SJCRH30 (cell line): ENCODE data around the gene CDK5RAP2. TPM values are rescaled to one million over a fixed set of nuclear protein-coding genes. Genes with fewer than 3 reads are reported as not detected.
A peak's percentile ranks its signal among the peaks of the same experiment; 100 is the strongest.
"Not testable (repeated sequence)": the region's sequence is repeated elsewhere in the genome, so short reads cannot be mapped to it uniquely, and the experiment has no call there.

ENCODE experiments used
- DNase-seq, 2 experiments: peaks; one replicate each; pipeline ENCODE4 v3.0.0-alpha.2; 2015 to 2020
- H3K27ac ChIP-seq: fragments of 250-450 bp; sonication (Bioruptor Pico); 2 replicates; pipeline ENCODE4 v1.5.1; 2020; ENCODE audit warnings: mild to moderate bottlenecking, moderate library complexity
- H3K27me3 ChIP-seq: fragments of 250-450 bp; sonication (Bioruptor Pico); 2 replicates; pipeline ENCODE4 v1.5.1; 2020; ENCODE audit warnings: mild to moderate bottlenecking, moderate library complexity
- H3K36me3 ChIP-seq: fragments of 250-450 bp; sonication (Bioruptor Pico); 2 replicates; pipeline ENCODE4 v1.5.1; 2020; ENCODE audit warnings: mild to moderate bottlenecking, moderate library complexity
- H3K4me1 ChIP-seq: fragments of 250-450 bp; sonication (Bioruptor Pico); 2 replicates; pipeline ENCODE4 v1.5.1; 2020; ENCODE audit warnings: mild to moderate bottlenecking, moderate library complexity
- H3K4me3 ChIP-seq: fragments of 250-450 bp; sonication (Bioruptor Pico); 2 replicates; pipeline ENCODE4 v1.5.1; 2020; ENCODE audit warnings: mild to moderate bottlenecking, moderate library complexity
- H3K9me3 ChIP-seq: fragments of 250-450 bp; sonication (Bioruptor Pico); replicated peaks from 2 replicates; pipeline ENCODE4 v1.5.1; 2020; ENCODE audit warnings: mild to moderate bottlenecking, moderate library complexity
- total RNA-seq: library from RNA; depleted of rRNA; stranded (reverse); fragments of >200 nt; shearing (Covaris generic); gene quantifications from 2 replicates; pipeline ENCODE4 v1.2.3, GENCODE V29; 2014

Gene CDK5RAP2
- total RNA-seq, 1 experiment from 2014 or later, result 75.9 TPM

GRCh38 chr9:120524038-120524437 lies 55.9 kb downstream of the CDK5RAP2 start:
- peaks cover 87% of the 10 kb centered on the region for H3K36me3 ChIP-seq
- no peak overlapping the region for H3K4me3 ChIP-seq
- no peaks in the 10 kb centered on the region for H3K4me1 ChIP-seq
- H3K27me3 ChIP-seq, result no peaks in the 10 kb centered on the region
- no peak for DNase-seq
- H3K9me3 ChIP-seq, result no peaks in the 10 kb centered on the region
- H3K27ac ChIP-seq, result no peak overlapping the region

- no peak for DNase-seq
- Histone ChIP-seq H3K4me3 (no peak overlapping the region), H3K27ac (no peak overlapping the region), H3K36me3 (peaks cover 83% of the 10 kb centered on the region), H3K9me3 (no peaks in the 10 kb centered on the region), H3K4me1 (no peaks in the 10 kb centered on the region), H3K27me3 (no peaks in the 10 kb centered on the region)
Observed at GRCh38 chr9:120522558-120522957, 57.4 kb downstream of the CDK5RAP2 start.

DNA sequence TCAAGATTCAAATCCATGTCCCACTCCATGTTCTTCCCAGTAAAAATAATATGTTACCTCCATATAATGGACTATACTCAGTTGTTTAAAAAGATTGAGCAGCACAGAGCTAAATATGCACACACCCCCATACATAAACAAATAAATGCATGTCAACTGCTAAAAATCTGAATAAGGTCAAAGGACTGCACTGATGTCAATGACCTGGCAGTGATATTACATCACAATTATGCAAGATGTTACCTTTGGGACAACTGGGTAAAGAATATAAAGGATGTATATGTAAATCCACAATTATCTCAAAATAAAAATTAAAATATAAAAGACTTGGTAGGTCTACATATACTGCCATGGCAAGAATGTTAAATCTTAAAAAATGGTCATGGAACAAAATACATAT lies 57.9 kb downstream of the CDK5RAP2 start:
- Histone ChIP-seq H3K4me1 (no peaks in the 10 kb centered on the region), H3K36me3 (peaks cover 83% of the 10 kb centered on the region)

GRCh38 chr9:120521101-120521500 lies 58.9 kb downstream of the CDK5RAP2 start:
- H3K36me3 ChIP-seq, result peaks cover 82% of the 10 kb centered on the region
- no peak for DNase-seq

More for the DNA sequence above, 57.9 kb downstream of the CDK5RAP2 start:
- Histone ChIP-seq H3K27ac (no peak overlapping the region), H3K9me3 (no peaks in the 10 kb centered on the region), H3K27me3 (no peaks in the 10 kb centered on the region), H3K4me3 (no peak overlapping the region)
- no peak for DNase-seq

GRCh38 chr9:120515996-120516395 lies 64.0 kb downstream of the CDK5RAP2 start:
- not testable (repeated sequence) for H3K27ac ChIP-seq, H3K27me3 ChIP-seq, H3K9me3 ChIP-seq, H3K4me1 ChIP-seq, DNase-seq, H3K4me3 ChIP-seq
- H3K36me3 ChIP-seq, result peaks cover 82% of the 10 kb centered on the region

More at GRCh38 chr9:120521101-120521500, 58.9 kb downstream of the CDK5RAP2 start:
- Histone ChIP-seq H3K27me3 (no peaks in the 10 kb centered on the region), H3K4me3 (no peak overlapping the region), H3K4me1 (no peaks in the 10 kb centered on the region), H3K9me3 (no peaks in the 10 kb centered on the region), H3K27ac (no peak overlapping the region)

DNA sequence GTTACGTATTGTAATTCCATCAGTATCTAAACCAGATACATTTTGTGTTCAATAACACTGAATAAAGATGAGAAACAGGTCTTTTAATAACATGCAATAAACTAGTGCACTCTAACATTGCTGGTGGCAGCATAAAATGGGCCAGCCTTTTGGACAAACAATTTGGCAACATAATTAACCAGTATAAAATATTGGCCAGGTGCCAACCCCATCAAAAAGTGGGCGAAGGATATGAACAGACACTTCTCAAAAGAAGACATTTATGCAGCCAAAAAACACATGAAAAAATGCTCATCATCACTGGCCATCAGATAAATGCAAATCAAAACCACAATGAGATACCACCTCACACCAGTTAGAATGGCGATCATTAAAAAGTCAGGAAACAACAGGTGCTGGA lies 64.5 kb downstream of the CDK5RAP2 start:
- H3K4me3 ChIP-seq, H3K4me1 ChIP-seq, H3K27me3 ChIP-seq, H3K27ac ChIP-seq, DNase-seq, H3K9me3 ChIP-seq: not testable (repeated sequence)
- peaks cover 84% of the 10 kb centered on the region for H3K36me3 ChIP-seq

DNA sequence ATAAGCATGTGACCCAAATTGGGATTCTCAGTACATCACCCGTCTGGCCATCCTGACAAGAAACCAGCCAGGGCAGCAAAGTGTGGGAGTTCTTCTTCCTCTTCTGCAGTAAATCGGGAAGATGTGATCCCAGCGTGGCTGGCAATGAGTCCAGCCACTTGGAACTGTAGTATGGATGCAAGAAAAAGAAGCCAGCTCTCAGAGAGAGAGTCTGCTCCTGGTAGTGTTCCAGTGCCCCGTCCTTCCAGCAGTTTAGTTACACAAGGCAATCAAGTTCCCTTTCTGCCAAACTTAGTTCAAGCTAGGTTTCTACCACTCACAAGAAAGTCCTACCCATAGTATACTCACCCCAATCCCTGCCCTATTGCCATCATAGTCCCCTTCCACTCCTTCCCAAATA lies 65.6 kb downstream of the CDK5RAP2 start:
- peaks cover 84% of the 10 kb centered on the region for H3K36me3 ChIP-seq
- H3K4me1 ChIP-seq, result no peaks in the 10 kb centered on the region
- no peak overlapping the region for H3K27ac ChIP-seq
- DNase-seq, result no peak
- H3K27me3 ChIP-seq, result no peaks in the 10 kb centered on the region
- H3K9me3 ChIP-seq, result peaks cover 6% of the 10 kb centered on the region; the same call in 1 of the 2 replicates
- no peak overlapping the region for H3K4me3 ChIP-seq

GRCh38 chr9:120513825-120514396 lies 66.1 kb downstream of the CDK5RAP2 start:
- Histone ChIP-seq H3K9me3 (peaks cover 6% of the 10 kb centered on the region; the same call in 1 of the 2 replicates), H3K36me3 (peaks cover 89% of the 10 kb centered on the region), H3K4me1 (no peaks in the 10 kb centered on the region), H3K27me3 (no peaks in the 10 kb centered on the region), H3K27ac (no peak overlapping the region), H3K4me3 (no peak overlapping the region)
- no peak for DNase-seq

- H3K27me3 ChIP-seq, result no peaks in the 10 kb centered on the region
- H3K27ac ChIP-seq, result no peak overlapping the region
- no peak overlapping the region for H3K4me3 ChIP-seq
- H3K4me1 ChIP-seq, result no peaks in the 10 kb centered on the region
- H3K36me3 ChIP-seq, result peaks cover 88% of the 10 kb centered on the region
- H3K9me3 ChIP-seq, result peaks cover 12% of the 10 kb centered on the region
- DNase-seq, result no peak
Observed at GRCh38 chr9:120510816-120511215, 69.2 kb downstream of the CDK5RAP2 start.

DNA sequence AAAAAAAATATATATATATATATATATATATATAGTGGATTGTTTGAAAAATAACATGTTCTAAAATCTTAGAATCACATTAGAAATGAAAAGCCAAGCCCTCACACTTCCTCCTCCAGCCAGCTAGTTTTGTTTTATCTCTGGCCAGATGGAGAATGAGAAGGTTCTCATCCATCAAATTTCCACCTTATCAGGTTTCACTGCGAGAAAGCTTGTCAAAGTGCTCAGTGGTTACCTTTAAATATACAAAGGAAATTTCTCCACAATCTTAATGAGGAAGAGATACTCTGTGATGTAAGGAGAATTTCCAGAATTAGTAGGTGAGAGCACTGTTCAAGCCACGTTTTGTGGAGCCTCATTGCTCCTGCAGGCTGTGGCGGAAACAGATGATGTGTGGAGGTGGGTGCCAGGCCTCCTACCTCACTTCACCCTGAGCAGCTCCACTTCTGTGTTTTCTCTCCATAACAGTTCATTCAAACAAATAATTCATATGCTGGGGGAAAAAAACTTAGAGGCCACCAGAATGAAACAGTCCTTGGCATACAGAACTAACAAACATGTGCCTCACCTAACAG lies 71.9 kb downstream of the CDK5RAP2 start:
- H3K36me3 ChIP-seq, result peaks cover 76% of the 10 kb centered on the region
- no peaks in the 10 kb centered on the region for H3K4me1 ChIP-seq
- DNase-seq, result no peak
- H3K27ac ChIP-seq, result no peak overlapping the region
- H3K9me3 ChIP-seq, result peaks cover 12% of the 10 kb centered on the region
- no peak overlapping the region for H3K4me3 ChIP-seq
- no peaks in the 10 kb centered on the region for H3K27me3 ChIP-seq

- H3K27ac ChIP-seq, result no peak overlapping the region
- H3K27me3 ChIP-seq, result no peaks in the 10 kb centered on the region
- H3K4me3 ChIP-seq, result no peak overlapping the region
- no peaks in the 10 kb centered on the region for H3K4me1 ChIP-seq
- peaks cover 70% of the 10 kb centered on the region for H3K36me3 ChIP-seq
- H3K9me3 ChIP-seq, result peaks cover 5% of the 10 kb centered on the region; the same call in 1 of the 2 replicates
- no peak for DNase-seq
Observed at GRCh38 chr9:120505186-120505585, 74.8 kb downstream of the CDK5RAP2 start.

DNA sequence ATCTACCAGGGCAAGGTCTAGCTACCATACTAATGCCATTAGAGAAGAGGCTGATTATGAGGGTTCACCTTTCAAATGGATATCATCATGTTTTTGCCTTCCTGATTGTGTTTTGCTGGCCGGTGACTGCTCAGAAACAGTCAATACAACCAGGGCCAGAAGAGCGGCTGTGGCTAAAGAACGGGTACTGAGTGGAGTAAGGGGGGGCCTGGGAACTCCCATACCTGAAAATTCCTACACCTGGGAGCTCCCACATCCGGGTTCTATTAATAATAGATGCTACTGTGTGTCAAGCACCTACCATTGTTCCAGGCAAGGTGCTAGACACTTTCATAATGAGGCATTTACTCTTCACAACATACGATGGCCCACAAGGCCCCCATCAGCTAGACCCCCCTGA lies 79.2 kb downstream of the CDK5RAP2 start:
- no peaks in the 10 kb centered on the region for H3K27me3 ChIP-seq
- H3K4me1 ChIP-seq, result no peaks in the 10 kb centered on the region
- no peak overlapping the region for H3K4me3 ChIP-seq
- no peaks in the 10 kb centered on the region for H3K9me3 ChIP-seq
- peaks cover 55% of the 10 kb centered on the region for H3K36me3 ChIP-seq
- no peak for DNase-seq
- no peak overlapping the region for H3K27ac ChIP-seq

DNA sequence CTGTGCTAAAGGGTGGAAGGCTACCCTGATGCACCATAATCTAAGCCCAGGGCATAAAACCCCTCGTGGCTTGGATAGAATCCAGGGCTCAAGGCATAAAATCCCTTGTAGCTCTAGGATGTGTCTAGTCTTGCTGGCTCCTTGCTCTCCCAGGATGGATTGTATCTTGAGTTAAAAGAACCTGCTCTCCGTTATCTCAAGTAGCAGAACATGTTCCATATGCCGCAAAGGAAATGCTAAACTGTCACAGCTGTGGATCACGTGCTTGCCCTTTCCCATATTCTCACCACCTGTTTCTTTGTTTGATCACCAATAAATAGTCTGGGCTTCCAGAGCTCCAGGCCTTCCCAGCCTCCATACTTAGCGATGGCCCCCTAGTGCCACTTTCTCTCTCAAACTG lies 82.1 kb downstream of the CDK5RAP2 start:
- H3K36me3 ChIP-seq, result peaks cover 52% of the 10 kb centered on the region
- not testable (repeated sequence) for H3K4me1 ChIP-seq, H3K9me3 ChIP-seq, H3K27me3 ChIP-seq, H3K27ac ChIP-seq, H3K4me3 ChIP-seq
- peak in 1 of 2 experiments; percentile 34 for DNase-seq

DNA sequence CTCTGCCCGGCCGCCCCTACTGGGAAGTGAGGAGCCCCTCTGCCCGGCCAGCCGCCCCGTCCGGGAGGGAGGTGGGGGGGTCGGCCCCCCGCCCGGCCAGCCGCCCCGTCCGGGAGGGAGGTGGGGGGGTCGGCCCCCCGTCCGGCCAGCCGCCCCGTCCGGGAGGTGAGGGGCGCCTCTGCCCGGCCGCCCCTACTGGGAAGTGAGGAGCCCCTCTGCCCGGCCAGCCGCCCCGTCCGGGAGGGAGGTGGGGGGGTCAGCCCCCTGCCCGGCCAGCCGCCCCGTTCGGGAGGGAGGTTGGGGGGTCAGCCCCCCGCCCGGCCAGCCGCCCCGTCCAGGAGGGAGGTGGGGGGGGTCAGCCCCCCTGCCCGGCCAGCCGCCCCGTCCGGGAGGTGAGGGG lies 83.5 kb downstream of the CDK5RAP2 start:
- not testable (repeated sequence) for DNase-seq, H3K27ac ChIP-seq, H3K4me1 ChIP-seq, H3K4me3 ChIP-seq, H3K9me3 ChIP-seq, H3K27me3 ChIP-seq
- H3K36me3 ChIP-seq, result peaks cover 43% of the 10 kb centered on the region

DNA sequence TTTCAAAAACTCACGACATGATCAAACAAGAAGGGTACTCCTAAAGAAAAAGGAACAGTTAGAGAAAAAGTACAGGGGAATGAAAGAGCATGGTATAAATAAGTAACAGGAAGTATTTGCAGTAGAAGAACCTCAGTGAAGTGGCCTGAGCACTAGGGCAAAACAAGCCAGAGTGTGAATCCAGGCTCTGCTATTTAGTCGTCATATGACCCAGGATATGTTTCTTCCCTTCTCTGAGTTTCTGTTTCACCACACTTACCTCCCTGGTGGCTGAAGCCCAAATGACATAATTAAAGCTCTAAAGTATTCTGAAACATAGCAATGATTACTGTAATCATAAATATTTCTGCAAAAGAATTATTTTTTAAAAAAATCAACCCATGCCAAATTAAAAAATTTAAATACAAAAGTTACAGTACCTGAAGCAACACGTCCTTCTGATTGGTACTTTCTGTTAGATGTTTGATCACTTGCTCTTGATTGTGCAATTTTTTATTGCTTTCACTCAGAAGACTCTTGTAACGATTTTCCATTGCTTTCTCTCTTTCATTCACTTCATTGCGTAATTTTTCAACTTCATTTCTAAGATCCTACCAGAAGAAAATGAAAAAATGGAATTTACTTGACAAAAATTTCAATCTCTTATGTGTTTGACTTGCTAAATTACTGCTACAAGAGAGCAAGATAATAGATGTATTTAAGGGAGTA lies 88.9 kb downstream of the CDK5RAP2 start:
- Histone ChIP-seq H3K27ac (no peak overlapping the region), H3K27me3 (no peaks in the 10 kb centered on the region), H3K36me3 (peaks cover 68% of the 10 kb centered on the region), H3K4me1 (no peaks in the 10 kb centered on the region), H3K4me3 (no peak overlapping the region), H3K9me3 (0 out of 2 replicates have a peak, but pooled peaks cover 3% of the 10 kb centered on the region)
- no peak for DNase-seq
